CD4-positive, CD25-positive, alpha-beta regulatory T cell (primary cell): Measurements from ENCODE around the gene DDR2. TPM values are rescaled to one million over a fixed set of nuclear protein-coding genes. Genes with fewer than 3 reads are reported as not detected.

Experiments used
- ATAC-seq, 2 donors: fragments of 150-1000 bp; cut with Tn5 transposase; one replicate each; pipeline ENCODE4 v1.10.0; 2021; ENCODE audit warnings: low read depth in 2 of 2, moderate number of reproducible peaks in 2 of 2, moderate library complexity in 1 of 2
- DNase-seq, 3 donors: peaks; one replicate each; pipeline versions ENCODE4 v3.0.0 to v3.0.0-alpha.2; 2012 to 2022; ENCODE audit warnings: mixed read lengths in 1 of 3
- H3K27ac ChIP-seq: one replicate; pipeline ENCODE4 v1.7.0; 2013; ENCODE audit warnings: mild to moderate bottlenecking, low read length; ENCODE audit not compliant: insufficient read depth, poor library complexity, severe bottlenecking
- H3K27me3 ChIP-seq: one replicate; pipeline ENCODE4 v1.7.0; 2013; ENCODE audit warnings: low read length; ENCODE audit not compliant: control insufficient read depth, insufficient read depth
- H3K36me3 ChIP-seq: one replicate; pipeline ENCODE4 v1.7.0; 2013; ENCODE audit warnings: mild to moderate bottlenecking, low read length, moderate library complexity; ENCODE audit not compliant: control insufficient read depth, insufficient read depth
- H3K4me1 ChIP-seq: 2 replicates; pipeline ENCODE4 v1.7.0; 2013; ENCODE audit warnings: mild to moderate bottlenecking, low read length; ENCODE audit not compliant: insufficient read depth, control insufficient read depth, poor library complexity, severe bottlenecking
- H3K4me3 ChIP-seq: one replicate; pipeline ENCODE4 v1.7.0; 2013; ENCODE audit warnings: low read depth, mild to moderate bottlenecking, low read length, moderate library complexity
- H3K9me3 ChIP-seq, 2 experiments: 1 replicate in 1 of 2; 2 replicates in 1 of 2; pipeline ENCODE4 v1.7.0; 2013; ENCODE audit warnings: low read length in 2 of 2, mild to moderate bottlenecking in 1 of 2, moderate library complexity in 1 of 2; ENCODE audit not compliant: control insufficient read depth in 2 of 2
- H3K27ac Mint-ChIP-seq, 3 donors: one replicate each; pipeline ENCODE4 v1.8.0; 2020 to 2022; ENCODE audit warnings: mild to moderate bottlenecking in 3 of 3, mixed read lengths in 3 of 3, moderate library complexity in 2 of 3
- H3K27me3 Mint-ChIP-seq: one replicate; pipeline ENCODE4 v1.8.0; 2022; ENCODE audit warnings: mild to moderate bottlenecking, mixed read lengths
- H3K36me3 Mint-ChIP-seq: one replicate; pipeline ENCODE4 v1.8.0; 2020; ENCODE audit warnings: mixed read lengths
- H3K4me1 Mint-ChIP-seq, 4 donors: one replicate each; pipeline ENCODE4 v1.8.0; 2020 to 2022; ENCODE audit warnings: mixed read lengths in 4 of 4, mild to moderate bottlenecking in 1 of 4
- H3K4me3 Mint-ChIP-seq, 4 donors: one replicate each; pipeline ENCODE4 v1.8.0; 2020 to 2022; ENCODE audit warnings: mild to moderate bottlenecking in 4 of 4, mixed read lengths in 4 of 4, moderate library complexity in 3 of 4
- H3K9me3 Mint-ChIP-seq, 7 donors: one replicate each; pipeline ENCODE4 v1.8.0; 2020 to 2022; ENCODE audit warnings: mixed read lengths in 7 of 7, mild to moderate bottlenecking in 3 of 7, moderate library complexity in 2 of 7
- polyA plus RNA-seq, 4 donors: library from polyadenylated mRNA; unstranded; fragments of 300-500 nt; fragmentation: Illumina TruSeq; gene quantifications; one replicate each; pipeline ENCODE4 v1.2.3, GENCODE V29; 2021
- total RNA-seq: library from RNA; stranded (reverse); gene quantifications from one replicate; pipeline ENCODE4 v1.2.3, GENCODE V29; 2022

Gene DDR2
- total and polyA plus RNA-seq, 5 donors from 2014 or later, result 0.32 TPM; not detected in 4

- Mint-ChIP-seq H3K27ac (no peak overlapping the region), H3K36me3 (no peaks in the 10 kb centered on the region), H3K27me3 (peaks cover 8% of the 10 kb centered on the region), H3K4me3 (no peak overlapping the region), H3K9me3 (no peaks in the 10 kb centered on the region), H3K4me1 (peaks cover 0 to 5% (median under 1%) of the 10 kb centered on the region in 4 donors)
- no peak for ATAC-seq
- H3K9me3 ChIP-seq, result no peaks in the 10 kb centered on the region
- H3K36me3 ChIP-seq, result no peaks in the 10 kb centered on the region
- H3K4me3 ChIP-seq, result no peak overlapping the region
- H3K4me1 ChIP-seq, result no peaks in the 10 kb centered on the region
- no peaks in the 10 kb centered on the region for H3K27me3 ChIP-seq
- no peak overlapping the region for H3K27ac ChIP-seq
- DNase-seq, result no peak
These were observed 56.3 kb downstream of the DDR2 start for GRCh38 chr1:162688521-162688920.

GRCh38 chr1:162688931-162689330, 56.7 kb downstream of the DDR2 start:
- Mint-ChIP-seq H3K4me3 (no peak overlapping the region), H3K36me3 (no peaks in the 10 kb centered on the region), H3K4me1 (peaks cover 0 to 5% (median under 1%) of the 10 kb centered on the region in 4 donors), H3K27me3 (peaks cover 8% of the 10 kb centered on the region), H3K27ac (no peak overlapping the region), H3K9me3 (no peaks in the 10 kb centered on the region)
- ATAC-seq (no peak), DNase-seq (no peak)
- no peaks in the 10 kb centered on the region for H3K9me3 ChIP-seq
- H3K36me3 ChIP-seq, result no peaks in the 10 kb centered on the region
- no peaks in the 10 kb centered on the region for H3K27me3 ChIP-seq
- no peak overlapping the region for H3K4me3 ChIP-seq
- H3K4me1 ChIP-seq, result no peaks in the 10 kb centered on the region
- no peak overlapping the region for H3K27ac ChIP-seq

- Histone ChIP-seq H3K9me3 (no peaks in the 10 kb centered on the region), H3K27ac (no peak overlapping the region), H3K36me3 (no peaks in the 10 kb centered on the region), H3K4me3 (no peak overlapping the region), H3K27me3 (no peaks in the 10 kb centered on the region), H3K4me1 (no peaks in the 10 kb centered on the region)
- DNase-seq, result no peak
- H3K9me3 Mint-ChIP-seq, result no peaks in the 10 kb centered on the region
- H3K27me3 Mint-ChIP-seq, result peaks cover 8% of the 10 kb centered on the region
- H3K4me1 Mint-ChIP-seq, result peaks cover 0 to 5% (median under 1%) of the 10 kb centered on the region in 4 donors
- no peaks in the 10 kb centered on the region for H3K36me3 Mint-ChIP-seq
- no peak overlapping the region for H3K27ac Mint-ChIP-seq
- ATAC-seq, result no peak
- H3K4me3 Mint-ChIP-seq, result no peak overlapping the region
These were observed 57.7 kb downstream of the DDR2 start for GRCh38 chr1:162689745-162690671.

- Mint-ChIP-seq H3K27ac (no peak overlapping the region), H3K36me3 (no peaks in the 10 kb centered on the region), H3K4me3 (no peak overlapping the region), H3K4me1 (peaks cover 0 to 5% (median under 1%) of the 10 kb centered on the region in 4 donors), H3K9me3 (no peaks in the 10 kb centered on the region), H3K27me3 (peaks cover 8% of the 10 kb centered on the region)
- H3K27me3 ChIP-seq, result no peaks in the 10 kb centered on the region
- ATAC-seq, result no peak
- no peaks in the 10 kb centered on the region for H3K36me3 ChIP-seq
- no peak for DNase-seq
- H3K4me1 ChIP-seq, result no peaks in the 10 kb centered on the region
- H3K4me3 ChIP-seq, result no peak overlapping the region
- H3K27ac ChIP-seq, result no peak overlapping the region
- no peaks in the 10 kb centered on the region for H3K9me3 ChIP-seq
These were observed 58.6 kb downstream of the DDR2 start for GRCh38 chr1:162690672-162691434.

- DNase-seq (no peak), ATAC-seq (no peak)
- Mint-ChIP-seq H3K27ac (no peak overlapping the region), H3K36me3 (no peaks in the 10 kb centered on the region), H3K9me3 (no peaks in the 10 kb centered on the region), H3K4me3 (no peak overlapping the region), H3K4me1 (peaks cover 0 to 5% (median under 1%) of the 10 kb centered on the region in 4 donors), H3K27me3 (peaks cover 15% of the 10 kb centered on the region)
- no peaks in the 10 kb centered on the region for H3K4me1 ChIP-seq
- no peaks in the 10 kb centered on the region for H3K9me3 ChIP-seq
- no peaks in the 10 kb centered on the region for H3K36me3 ChIP-seq
- no peaks in the 10 kb centered on the region for H3K27me3 ChIP-seq
- H3K4me3 ChIP-seq, result no peak overlapping the region
- H3K27ac ChIP-seq, result no peak overlapping the region
These were observed 59.8 kb downstream of the DDR2 start for GRCh38 chr1:162691999-162692575.

- Histone ChIP-seq H3K27ac (no peak overlapping the region), H3K36me3 (no peaks in the 10 kb centered on the region), H3K9me3 (no peaks in the 10 kb centered on the region), H3K27me3 (no peaks in the 10 kb centered on the region), H3K4me3 (no peak overlapping the region), H3K4me1 (no peaks in the 10 kb centered on the region)
- Mint-ChIP-seq H3K4me1 (no peaks in the 10 kb centered on the region), H3K27ac (no peak overlapping the region), H3K4me3 (no peak overlapping the region), H3K27me3 (peaks cover 8% of the 10 kb centered on the region), H3K9me3 (no peaks in the 10 kb centered on the region), H3K36me3 (no peaks in the 10 kb centered on the region)
- ATAC-seq (no peak), DNase-seq (no peak)
These were observed 62.6 kb downstream of the DDR2 start for GRCh38 chr1:162694911-162695310.

GRCh38 chr1:162695687-162696086, 63.4 kb downstream of the DDR2 start:
- Histone ChIP-seq H3K36me3 (no peaks in the 10 kb centered on the region), H3K9me3 (no peaks in the 10 kb centered on the region), H3K27me3 (no peaks in the 10 kb centered on the region), H3K27ac (no peak overlapping the region), H3K4me1 (no peaks in the 10 kb centered on the region), H3K4me3 (no peak overlapping the region)
- Mint-ChIP-seq H3K4me3 (no peak overlapping the region), H3K9me3 (no peaks in the 10 kb centered on the region), H3K36me3 (no peaks in the 10 kb centered on the region), H3K27me3 (peaks cover 8% of the 10 kb centered on the region), H3K4me1 (no peaks in the 10 kb centered on the region), H3K27ac (no peak overlapping the region)
- no peak for ATAC-seq
- no peak for DNase-seq
